Parathyroid adenoma (tissue), 2 donors: Measurements from ENCODE around the gene ORAI2.

ENCODE experiments used
- H2AFZ ChIP-seq: fragments of 300-600 bp; sonication (generic); one replicate; pipeline ENCODE4 v1.7.0; 2017; ENCODE audit warnings: antibody characterized with exemption, mild to moderate bottlenecking
- H3K27ac ChIP-seq: fragments of 300-600 bp; sonication (generic); one replicate; pipeline ENCODE4 v1.7.0; 2017
- H3K27me3 ChIP-seq: fragments of 300-600 bp; sonication (generic); one replicate; pipeline ENCODE4 v1.7.0; 2017; ENCODE audit warnings: low read length; ENCODE audit not compliant: control insufficient read depth, insufficient read depth
- H3K36me3 ChIP-seq: fragments of 300-600 bp; sonication (generic); one replicate; pipeline ENCODE4 v1.7.0; 2017; ENCODE audit warnings: low read length; ENCODE audit not compliant: control insufficient read depth, insufficient read depth
- H3K4me1 ChIP-seq: fragments of 300-600 bp; sonication (generic); one replicate; pipeline ENCODE4 v1.7.0; 2017; ENCODE audit warnings: control low read depth
- H3K4me2 ChIP-seq: fragments of 300-600 bp; sonication (generic); one replicate; pipeline ENCODE4 v1.7.0; 2017; ENCODE audit warnings: low read length
- H3K4me3 ChIP-seq: fragments of 300-600 bp; sonication (generic); one replicate; pipeline ENCODE4 v1.7.0; 2017; ENCODE audit warnings: low read depth, low read length
- H3K79me2 ChIP-seq: fragments of 300-600 bp; sonication (generic); one replicate; pipeline ENCODE4 v1.7.0; 2017; ENCODE audit warnings: control low read depth
- H3K9ac ChIP-seq: fragments of 300-600 bp; sonication (generic); one replicate; pipeline ENCODE4 v1.7.0; 2017; ENCODE audit warnings: mild to moderate bottlenecking
- H3K9me3 ChIP-seq: fragments of 300-600 bp; sonication (generic); one replicate; pipeline ENCODE4 v1.7.0; 2017; ENCODE audit warnings: low read length; ENCODE audit not compliant: control insufficient read depth
- CTCF ChIP-seq: fragments of 300-600 bp; sonication (generic); IDR thresholded peaks from one replicate; pipeline ENCODE4 v1.7.0; 2017; ENCODE audit warnings: antibody characterized with exemption, mild to moderate bottlenecking
- donor health status: primary hyperparathyroidism.

Gene ORAI2

GRCh38 chr7:102417105-102417504 lies 16.3 kb upstream of the ORAI2 start:
- Histone ChIP-seq H3K27ac (peak overlapping the region; percentile 87), H3K4me1 (peaks cover 51% of the 10 kb centered on the region), H3K27me3 (no peaks in the 10 kb centered on the region), H3K4me3 (no peak overlapping the region), H3K4me2 (no peak overlapping the region), H2AFZ (no peak overlapping the region), H3K79me2 (peaks cover 17% of the 10 kb centered on the region), H3K9ac (no peak overlapping the region), H3K36me3 (no peaks in the 10 kb centered on the region), H3K9me3 (no peaks in the 10 kb centered on the region)
- no peak for TF ChIP-seq CTCF

DNA sequence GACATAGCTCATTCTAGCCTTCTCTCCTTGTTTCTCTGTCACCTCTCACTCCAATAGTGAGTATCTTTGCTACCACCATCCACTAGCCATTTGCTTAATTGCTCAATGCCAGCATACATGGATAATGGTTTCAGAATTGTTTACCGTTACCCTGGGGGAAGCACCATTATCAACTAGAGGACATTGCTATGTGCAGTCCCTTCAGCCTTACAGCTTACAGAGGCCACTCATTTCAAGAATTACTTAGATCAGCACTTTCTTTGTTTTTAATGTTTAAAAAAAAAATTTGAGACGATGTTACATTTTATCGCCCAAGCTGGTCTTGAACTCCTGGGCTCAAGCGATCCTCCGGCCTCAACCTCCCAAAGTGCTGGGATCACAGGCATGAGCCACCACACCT lies 14.8 kb upstream of the ORAI2 start:
- Histone ChIP-seq H3K4me1 (peaks cover 42% of the 10 kb centered on the region), H3K36me3 (no peaks in the 10 kb centered on the region), H3K4me2 (no peak overlapping the region), H3K9me3 (no peaks in the 10 kb centered on the region), H3K4me3 (no peak overlapping the region), H3K27ac (no peak overlapping the region), H3K79me2 (peaks cover 25% of the 10 kb centered on the region), H2AFZ (no peak overlapping the region), H3K27me3 (no peaks in the 10 kb centered on the region), H3K9ac (no peak overlapping the region)
- no peak for TF ChIP-seq CTCF

- no peaks in the 10 kb centered on the region for H3K36me3 ChIP-seq
- no peak overlapping the region for H3K9ac ChIP-seq
- H3K27ac ChIP-seq = no peak overlapping the region
- no peak overlapping the region for H2AFZ ChIP-seq
- peaks cover 16% of the 10 kb centered on the region for H3K4me1 ChIP-seq
- no peak overlapping the region for H3K4me3 ChIP-seq
- no peak for TF ChIP-seq CTCF
- no peaks in the 10 kb centered on the region for H3K27me3 ChIP-seq
- no peak overlapping the region for H3K4me2 ChIP-seq
- H3K9me3 ChIP-seq = no peaks in the 10 kb centered on the region
- H3K79me2 ChIP-seq = peaks cover 29% of the 10 kb centered on the region
These were observed 11.6 kb upstream of the ORAI2 start for GRCh38 chr7:102421706-102422240.

- H3K4me1 ChIP-seq = no peaks in the 10 kb centered on the region
- TF ChIP-seq CTCF = no peak
- peaks cover 18% of the 10 kb centered on the region for H3K79me2 ChIP-seq
- no peak overlapping the region for H2AFZ ChIP-seq
- no peak overlapping the region for H3K27ac ChIP-seq
- H3K4me3 ChIP-seq = no peak overlapping the region
- H3K9ac ChIP-seq = no peak overlapping the region
- H3K36me3 ChIP-seq = no peaks in the 10 kb centered on the region
- no peaks in the 10 kb centered on the region for H3K9me3 ChIP-seq
- H3K4me2 ChIP-seq = no peak overlapping the region
- H3K27me3 ChIP-seq = no peaks in the 10 kb centered on the region
These were observed 9.2 kb upstream of the ORAI2 start for GRCh38 chr7:102424129-102424551.

- no peak overlapping the region for H3K4me3 ChIP-seq
- H3K79me2 ChIP-seq = peaks cover 12% of the 10 kb centered on the region
- H3K4me1 ChIP-seq = no peaks in the 10 kb centered on the region
- no peaks in the 10 kb centered on the region for H3K27me3 ChIP-seq
- H3K4me2 ChIP-seq = no peak overlapping the region
- H2AFZ ChIP-seq = no peak overlapping the region
- no peaks in the 10 kb centered on the region for H3K36me3 ChIP-seq
- no peak overlapping the region for H3K9ac ChIP-seq
- no peak overlapping the region for H3K27ac ChIP-seq
- H3K9me3 ChIP-seq = no peaks in the 10 kb centered on the region
- TF ChIP-seq CTCF = no peak
These were observed 8.6 kb upstream of the ORAI2 start for GRCh38 chr7:102424787-102425218.
